Liver (tissue), 3 donors: Measurements from ENCODE around the gene CEP85L.
A peak's percentile ranks its signal among the peaks of the same experiment; 100 is the strongest.

Source experiments
- CTCF ChIP-seq: fragments of 150-350 bp; IDR thresholded peaks from 2 replicates; pipeline ENCODE4 v1.5.1; 2017; ENCODE audit warnings: improper control_type of control experiment, low read depth, low read length; ENCODE audit not compliant: missing input control
- GABPA ChIP-seq, 2 donors: IDR thresholded peaks in 1 of 2; conservative IDR thresholded peaks in 1 of 2; 2 replicates each; pipeline ENCODE4 v1.6.1; 2016; ENCODE audit warnings: antibody characterized with exemption in 2 of 2, mild to moderate bottlenecking in 1 of 2, moderate library complexity in 1 of 2
- HNF4G ChIP-seq: IDR thresholded peaks from 2 replicates; pipeline ENCODE4 v1.6.1; 2016; ENCODE audit warnings: antibody characterized with exemption
- JUND ChIP-seq, 2 donors: IDR thresholded peaks; 2 replicates each; pipeline ENCODE4 v1.6.1; 2016; ENCODE audit warnings: antibody characterized with exemption in 2 of 2
- MAX ChIP-seq: IDR thresholded peaks from 2 replicates; pipeline ENCODE4 v1.6.1; 2016; ENCODE audit warnings: antibody characterized with exemption
- RAD21 ChIP-seq, 2 donors: IDR thresholded peaks; 2 replicates each; pipeline ENCODE4 v1.6.1; 2016; ENCODE audit warnings: antibody characterized with exemption in 2 of 2, mild to moderate bottlenecking in 2 of 2
- RXRA ChIP-seq, 2 donors: IDR thresholded peaks; 2 replicates each; pipeline ENCODE4 v1.6.1; 2017 to 2018; ENCODE audit warnings: antibody characterized with exemption in 2 of 2, mild to moderate bottlenecking in 1 of 2
- SP1 ChIP-seq: IDR thresholded peaks from 2 replicates; pipeline ENCODE4 v1.6.1; 2018; ENCODE audit warnings: antibody characterized with exemption, mild to moderate bottlenecking
- TAF1 ChIP-seq: conservative IDR thresholded peaks from 2 replicates; pipeline ENCODE4 v1.6.1; 2016; ENCODE audit warnings: antibody characterized with exemption, mild to moderate bottlenecking
- ZBTB33 ChIP-seq: IDR thresholded peaks from 2 replicates; pipeline ENCODE4 v1.6.1; 2016; ENCODE audit warnings: antibody characterized with exemption
- donor health status: healthy.
- donor health status: healthy.

- TF ChIP-seq TAF1, result no peak
- TF ChIP-seq MAX, result no peak
- peak in 1 of 2 donors; percentile 5 for TF ChIP-seq RAD21 (IDR thresholded peaks at IDR 0.05)
- no peak for TF ChIP-seq ZBTB33
- TF ChIP-seq CTCF, result no peak
- TF ChIP-seq SP1, result no peak
- no peak for TF ChIP-seq GABPA (IDR thresholded peaks at IDR 0.05 in 1 of 2, conservative IDR thresholded peaks at IDR 0.05 in 1 of 2)
- TF ChIP-seq HNF4G, result no peak
- TF ChIP-seq JUND (IDR thresholded peaks at IDR 0.05), result no peak
- TF ChIP-seq RXRA (IDR thresholded peaks at IDR 0.05), result no peak
Observed at GRCh38 chr6:118651282-118652050, at the start of gene CEP85L.
